Stomach (tissue), 9 donors: ENCODE data around the gene LNX1. TPM values are rescaled to one million over a fixed set of nuclear protein-coding genes. Genes with fewer than 3 reads are reported as not detected.

Source experiments
- DNase-seq, 2 donors: peaks; one replicate each; pipeline versions ENCODE4 v3.0.0 to v3.0.0-alpha.2; 2013 to 2019
- H3K27ac ChIP-seq, 5 donors: fragments of 200-600 bp in 4 of 5; sonication (generic) in 4 of 5; one replicate each; pipeline ENCODE4 v1.5.1; 2013 to 2019; ENCODE audit warnings: mild to moderate bottlenecking in 1 of 5, moderate library complexity in 1 of 5
- H3K27me3 ChIP-seq, 3 donors: fragments of 200-600 bp; sonication (generic); one replicate each; pipeline ENCODE4 v1.5.1; 2017 to 2019; ENCODE audit warnings: mixed run types in 1 of 3
- H3K36me3 ChIP-seq, 4 donors: fragments of 200-600 bp; sonication (generic); 1 replicate in 3 of 4; 2 replicates in 1 of 4; pipeline ENCODE4 v1.5.1; 2016 to 2019
- H3K4me1 ChIP-seq, 4 donors: fragments of 200-600 bp; sonication (generic); one replicate each; pipeline ENCODE4 v1.5.1; 2016 to 2019
- H3K4me3 ChIP-seq, 4 donors: fragments of 200-600 bp; sonication (generic) in 3 of 4; one replicate each; pipeline ENCODE4 v1.5.1; 2016 to 2019; ENCODE audit warnings: mild to moderate bottlenecking in 1 of 4
- H3K9me3 ChIP-seq, 4 donors: fragments of 200-600 bp; sonication (generic); one replicate each; pipeline ENCODE4 v1.5.1; 2016 to 2019
- CTCF ChIP-seq, 7 experiments: fragments of 450-650 bp in 4 of 7; fragments of 200-600 bp in 3 of 7; sonication (generic) in 3 of 7; IDR thresholded peaks; one replicate each; pipeline ENCODE4 v1.5.1; 2016 to 2019; ENCODE audit warnings: antibody characterized with exemption in 7 of 7, control low read depth in 2 of 7, mild to moderate bottlenecking in 1 of 7
- EP300 ChIP-seq: sonication (generic); formaldehyde crosslinking; IDR thresholded peaks from one replicate; pipeline ENCODE4 v1.6.1; 2017; ENCODE audit warnings: antibody characterized with exemption
- POLR2A ChIP-seq, 4 donors: fragments of 450-650 bp; IDR thresholded peaks; one replicate each; pipeline ENCODE4 v1.6.1; 2016; ENCODE audit warnings: antibody characterized with exemption in 4 of 4, control low read depth in 2 of 4, mild to moderate bottlenecking in 1 of 4, moderate library complexity in 1 of 4
- POLR2AphosphoS5 ChIP-seq, 3 donors: sonication (generic); formaldehyde crosslinking; IDR thresholded peaks; one replicate each; pipeline ENCODE4 v1.6.1; 2016; ENCODE audit warnings: antibody characterized with exemption in 3 of 3
- WGBS, 5 donors: extraction: QIAGEN DNeasy Blood & Tissue Kit in 3 of 5; methylation state at CpG; one replicate each; pipeline versions ENCODE4 v1.1.5 to v1.1.7; 2013 to 2018; 5-methylcytosine and 5-hydroxymethylcytosine counted together
- intact Hi-C: fragments of 100-400 bp; cut with DNase I; formaldehyde crosslinking; loops from one replicate; pipeline ENCODE4 v1.15.1; 2023; ENCODE audit warnings: low total_unique reads
- polyA plus RNA-seq, 3 donors: library from polyadenylated mRNA; stranded (reverse); fragments of 200-250 nt; gene quantifications; one replicate each; pipeline ENCODE4 v1.2.3, GENCODE V29; 2013
- total RNA-seq, 5 donors: library from RNA; depleted of rRNA; stranded (reverse); fragments of >200 nt; gene quantifications; one replicate each; pipeline versions ENCODE4 v1.1.0 to v1.2.3, GENCODE V29; 2014 to 2016
- donor health status: healthy with polysubstance abuse.
- donor health status: Bipolar disorder and iron deficiency.
- donor health status: healthy.

Gene LNX1
- total and polyA plus RNA-seq, 8 donors, result 5.4 to 30.9 (median 11.6) TPM

GRCh38 chr4:53537606-53538005, 53.7 kb downstream of the LNX1 start:
- Histone ChIP-seq H3K9me3 (no peaks in the 10 kb centered on the region), H3K27me3 (no peaks in the 10 kb centered on the region), H3K27ac (no peak overlapping the region), H3K4me3 (no peak overlapping the region), H3K36me3 (no peaks in the 10 kb centered on the region), H3K4me1 (peaks cover 0 to 33% (median 13%) of the 10 kb centered on the region in 4 donors)
- DNase-seq, result peak in 1 of 2 donors; percentile 20
- WGBS, 5 donors, result 46 to 72% (median 52%) methylated on average over 3 of the region's 3 CpGs
- TF ChIP-seq EP300 (no peak), POLR2A (IDR thresholded peaks at IDR 0.05) (no peak)
- intact Hi-C loops, result no loop called here

- intact Hi-C loops, result no loop called here
- no peaks in the 10 kb centered on the region for H3K36me3 ChIP-seq
- no peak overlapping the region for H3K4me3 ChIP-seq
- no peak for DNase-seq
- H3K27me3 ChIP-seq, result no peaks in the 10 kb centered on the region
- H3K27ac ChIP-seq, result no peak overlapping the region
- WGBS, 5 donors, result 93 to 100% (median 95%) methylated on average over 2 of the region's 2 CpGs
- no peak for TF ChIP-seq EP300
- no peak for TF ChIP-seq POLR2A (IDR thresholded peaks at IDR 0.05)
- TF ChIP-seq CTCF (IDR thresholded peaks at IDR 0.05), result no peak
- TF ChIP-seq POLR2AphosphoS5 (IDR thresholded peaks at IDR 0.05), result no peak
- peaks cover 0 to 20% (median 9%) of the 10 kb centered on the region in 4 donors for H3K4me1 ChIP-seq
- no peaks in the 10 kb centered on the region for H3K9me3 ChIP-seq
These were observed 55.0 kb downstream of the LNX1 start for GRCh38 chr4:53536328-53536727.

GRCh38 chr4:53535567-53535966, 55.7 kb downstream of the LNX1 start:
- H3K27me3 ChIP-seq, result no peaks in the 10 kb centered on the region
- intact Hi-C loops, result no loop called here
- H3K9me3 ChIP-seq, result no peaks in the 10 kb centered on the region
- no peak overlapping the region for H3K4me3 ChIP-seq
- peaks cover 0 to 14% (median 9%) of the 10 kb centered on the region in 4 donors for H3K4me1 ChIP-seq
- no peak overlapping the region for H3K27ac ChIP-seq
- DNase-seq, result no peak
- TF ChIP-seq POLR2A (IDR thresholded peaks at IDR 0.05) (no peak), CTCF (IDR thresholded peaks at IDR 0.05) (no peak), EP300 (no peak), POLR2AphosphoS5 (IDR thresholded peaks at IDR 0.05) (no peak)
- WGBS, 5 donors, result 58 to 80% (median 74%) methylated on average over 3 of the region's 3 CpGs
- no peaks in the 10 kb centered on the region for H3K36me3 ChIP-seq

GRCh38 chr4:53534684-53535083, 56.6 kb downstream of the LNX1 start:
- TF ChIP-seq POLR2A (IDR thresholded peaks at IDR 0.05), result no peak
- no peak for TF ChIP-seq CTCF (IDR thresholded peaks at IDR 0.05)
- TF ChIP-seq EP300, result no peak
- no peak for TF ChIP-seq POLR2AphosphoS5 (IDR thresholded peaks at IDR 0.05)
- WGBS, 5 donors, result 80 to 91% (median 86%) methylated on average over 2 of the region's 2 CpGs
- no peaks in the 10 kb centered on the region for H3K27me3 ChIP-seq

GRCh38 chr4:53532521-53532920, 58.8 kb downstream of the LNX1 start:
- H3K4me1 ChIP-seq, result peaks cover 0 to 14% (median 3%) of the 10 kb centered on the region in 4 donors

More at GRCh38 chr4:53534684-53535083, 56.6 kb downstream of the LNX1 start:
- no peaks in the 10 kb centered on the region for H3K36me3 ChIP-seq
- intact Hi-C loops, result no loop called here
- DNase-seq, result no peak
- no peak overlapping the region for H3K27ac ChIP-seq
- H3K4me1 ChIP-seq, result peaks cover 0 to 14% (median 7%) of the 10 kb centered on the region in 4 donors
- H3K4me3 ChIP-seq, result no peak overlapping the region
- no peaks in the 10 kb centered on the region for H3K9me3 ChIP-seq

More at GRCh38 chr4:53532521-53532920, 58.8 kb downstream of the LNX1 start:
- no peaks in the 10 kb centered on the region for H3K9me3 ChIP-seq
- H3K27me3 ChIP-seq, result no peaks in the 10 kb centered on the region
- 50 to 88% (median 83%) methylated on average over 1 of the region's 1 CpG for WGBS, 5 donors
- no peaks in the 10 kb centered on the region for H3K36me3 ChIP-seq
- no peak overlapping the region for H3K27ac ChIP-seq
- TF ChIP-seq POLR2AphosphoS5 (IDR thresholded peaks at IDR 0.05) (no peak), POLR2A (IDR thresholded peaks at IDR 0.05) (no peak), CTCF (IDR thresholded peaks at IDR 0.05) (no peak), EP300 (no peak)
- intact Hi-C loops, result no loop called here
- no peak overlapping the region for H3K4me3 ChIP-seq
- DNase-seq, result no peak
